Measurements from ENCODE around the gene KCNS3.

KCNS3 gene

GRCh38 chr2:17879137-17879912 lies 858 bp downstream of the KCNS3 start:
- DNase-seq, result peak; percentile 63

GRCh38 chr2:17879913-17880274 lies 1.4 kb downstream of the KCNS3 start:
- DNase-seq, result peak; percentile 69

- DNase-seq, result no peak
Observed at GRCh38 chr2:17892770-17893534, 14.5 kb downstream of the KCNS3 start.

GRCh38 chr2:17894005-17894404 lies 15.5 kb downstream of the KCNS3 start:
- DNase-seq, result no peak

- no peak for DNase-seq
Observed at GRCh38 chr2:17894556-17894955, 16.1 kb downstream of the KCNS3 start.

GRCh38 chr2:17899871-17900270 lies 21.4 kb downstream of the KCNS3 start:
- DNase-seq, result no peak

GRCh38 chr2:17901246-17901645 lies 22.8 kb downstream of the KCNS3 start:
- no peak for DNase-seq

GRCh38 chr2:17910980-17911379 lies 32.5 kb downstream of the KCNS3 start:
- no peak for DNase-seq

- no peak for DNase-seq
Observed at GRCh38 chr2:17911491-17912260, 33.2 kb downstream of the KCNS3 start.

GRCh38 chr2:17912266-17912691 lies 33.8 kb downstream of the KCNS3 start:
- DNase-seq, result no peak

- no peak for DNase-seq
Observed at GRCh38 chr2:17915099-17915498, 36.6 kb downstream of the KCNS3 start.

- DNase-seq, result no peak
Observed at GRCh38 chr2:17915811-17916518, 37.5 kb downstream of the KCNS3 start.

- no peak for DNase-seq
Observed at GRCh38 chr2:17916584-17916983, 38.1 kb downstream of the KCNS3 start.

GRCh38 chr2:17918789-17919188 lies 40.3 kb downstream of the KCNS3 start:
- no peak for DNase-seq

GRCh38 chr2:17930773-17931172 lies 52.3 kb downstream of the KCNS3 start:
- no peak for DNase-seq

- DNase-seq, result no peak
Observed at GRCh38 chr2:17933256-17933655, 54.8 kb downstream of the KCNS3 start.

- no peak for DNase-seq
Observed at GRCh38 chr2:17934721-17935120, 56.3 kb downstream of the KCNS3 start.

GRCh38 chr2:17935242-17935885 lies 56.9 kb downstream of the KCNS3 start:
- DNase-seq, result no peak

GRCh38 chr2:17936599-17936998 lies 58.1 kb downstream of the KCNS3 start:
- DNase-seq, result no peak

- no peak for DNase-seq
Observed at GRCh38 chr2:17940091-17940630, 61.7 kb downstream of the KCNS3 start.

GRCh38 chr2:17943444-17943843 lies 65.0 kb downstream of the KCNS3 start:
- DNase-seq, result no peak

- DNase-seq, result no peak
Observed at GRCh38 chr2:17947113-17947512, 68.6 kb downstream of the KCNS3 start.
